MM.1S (cell line): ENCODE data around the gene CASP12.

Experiments used
- CTCF ChIP-seq: fragments of 300-600 bp; sonication (generic); IDR thresholded peaks from 2 replicates; pipeline ENCODE4 v1.5.1; 2016; ENCODE audit warnings: antibody characterized with exemption, low read length, mixed read lengths
- EZH2 ChIP-seq: fragments of 300-600 bp; sonication (generic); optimal IDR thresholded peaks from 2 replicates; pipeline ENCODE3; 2017; ENCODE audit warnings: low read depth, mild to moderate bottlenecking, antibody characterized with exemption, low read length, mixed read lengths
- EZH2phosphoT487 ChIP-seq: fragments of 300-600 bp; sonication (generic); IDR thresholded peaks from 2 replicates; pipeline ENCODE4 v1.6.1; 2018; ENCODE audit warnings: antibody characterized with exemption, low read length

GRCh38 chr11:104853276-104853675 is 45.0 kb downstream of the CASP12 start:
- TF ChIP-seq EZH2 (no peak), CTCF (no peak), EZH2phosphoT487 (no peak)
